Adrenal gland (tissue), 5 donors: Measurements from ENCODE around the gene IFNGR1.

Source experiments
- POLR2A ChIP-seq, 2 donors: fragments of 450-650 bp; IDR thresholded peaks; one replicate each; pipeline ENCODE4 v1.6.1; 2017; ENCODE audit warnings: antibody characterized with exemption in 2 of 2, mild to moderate bottlenecking in 2 of 2, moderate library complexity in 1 of 2
- TF ChIP-seq, protein P1 (sequence below), 6 experiments: fragments of 450-650 bp in 4 of 6; fragments of 200-600 bp in 2 of 6; sonication (generic) in 1 of 6; IDR thresholded peaks; 1 replicate in 5 of 6; 2 replicates in 1 of 6; pipeline versions ENCODE4 v1.5.1 to v1.8.0; 2016 to 2021; ENCODE audit warnings: antibody characterized with exemption in 6 of 6, mild to moderate bottlenecking in 2 of 6, moderate library complexity in 1 of 6
- donor health status: DM: no; HTN: no; CAD: no.

DNA sequence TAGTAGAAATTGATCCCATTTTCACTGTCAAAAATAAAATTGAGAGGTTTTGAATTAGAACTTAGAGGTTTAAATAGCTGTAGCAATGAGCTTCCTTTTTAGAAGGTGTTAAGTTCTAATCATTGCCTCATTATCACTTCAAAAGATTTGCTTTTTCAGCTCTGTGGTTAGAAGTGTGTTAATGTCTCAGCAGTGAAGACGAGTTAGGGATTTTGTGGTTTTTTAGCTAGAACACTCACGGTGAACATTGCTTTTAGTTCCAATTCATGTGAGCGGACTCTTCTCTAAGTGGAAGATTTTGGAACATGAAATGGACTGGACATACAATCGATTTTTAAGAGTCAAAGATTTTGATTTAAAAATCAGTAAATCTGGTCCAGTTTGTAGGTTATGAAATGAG lies 12.7 kb upstream of the IFNGR1 start:
- TF ChIP-seq, protein P1, sequence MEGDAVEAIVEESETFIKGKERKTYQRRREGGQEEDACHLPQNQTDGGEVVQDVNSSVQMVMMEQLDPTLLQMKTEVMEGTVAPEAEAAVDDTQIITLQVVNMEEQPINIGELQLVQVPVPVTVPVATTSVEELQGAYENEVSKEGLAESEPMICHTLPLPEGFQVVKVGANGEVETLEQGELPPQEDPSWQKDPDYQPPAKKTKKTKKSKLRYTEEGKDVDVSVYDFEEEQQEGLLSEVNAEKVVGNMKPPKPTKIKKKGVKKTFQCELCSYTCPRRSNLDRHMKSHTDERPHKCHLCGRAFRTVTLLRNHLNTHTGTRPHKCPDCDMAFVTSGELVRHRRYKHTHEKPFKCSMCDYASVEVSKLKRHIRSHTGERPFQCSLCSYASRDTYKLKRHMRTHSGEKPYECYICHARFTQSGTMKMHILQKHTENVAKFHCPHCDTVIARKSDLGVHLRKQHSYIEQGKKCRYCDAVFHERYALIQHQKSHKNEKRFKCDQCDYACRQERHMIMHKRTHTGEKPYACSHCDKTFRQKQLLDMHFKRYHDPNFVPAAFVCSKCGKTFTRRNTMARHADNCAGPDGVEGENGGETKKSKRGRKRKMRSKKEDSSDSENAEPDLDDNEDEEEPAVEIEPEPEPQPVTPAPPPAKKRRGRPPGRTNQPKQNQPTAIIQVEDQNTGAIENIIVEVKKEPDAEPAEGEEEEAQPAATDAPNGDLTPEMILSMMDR (IDR thresholded peaks at IDR 0.05) = no peak
- TF ChIP-seq POLR2A (IDR thresholded peaks at IDR 0.05) = no peak
